ENCODE measurements around the gene RUBCN. TPM values are rescaled to one million over a fixed set of nuclear protein-coding genes. Genes with fewer than 3 reads are reported as not detected.

The RUBCN gene
- total and polyA plus RNA-seq, 2 of the 13 experiments (the other 11 are each of a cell fraction or from before 2014, with no cell fraction given): 5.2 to 8.1 TPM

DNA sequence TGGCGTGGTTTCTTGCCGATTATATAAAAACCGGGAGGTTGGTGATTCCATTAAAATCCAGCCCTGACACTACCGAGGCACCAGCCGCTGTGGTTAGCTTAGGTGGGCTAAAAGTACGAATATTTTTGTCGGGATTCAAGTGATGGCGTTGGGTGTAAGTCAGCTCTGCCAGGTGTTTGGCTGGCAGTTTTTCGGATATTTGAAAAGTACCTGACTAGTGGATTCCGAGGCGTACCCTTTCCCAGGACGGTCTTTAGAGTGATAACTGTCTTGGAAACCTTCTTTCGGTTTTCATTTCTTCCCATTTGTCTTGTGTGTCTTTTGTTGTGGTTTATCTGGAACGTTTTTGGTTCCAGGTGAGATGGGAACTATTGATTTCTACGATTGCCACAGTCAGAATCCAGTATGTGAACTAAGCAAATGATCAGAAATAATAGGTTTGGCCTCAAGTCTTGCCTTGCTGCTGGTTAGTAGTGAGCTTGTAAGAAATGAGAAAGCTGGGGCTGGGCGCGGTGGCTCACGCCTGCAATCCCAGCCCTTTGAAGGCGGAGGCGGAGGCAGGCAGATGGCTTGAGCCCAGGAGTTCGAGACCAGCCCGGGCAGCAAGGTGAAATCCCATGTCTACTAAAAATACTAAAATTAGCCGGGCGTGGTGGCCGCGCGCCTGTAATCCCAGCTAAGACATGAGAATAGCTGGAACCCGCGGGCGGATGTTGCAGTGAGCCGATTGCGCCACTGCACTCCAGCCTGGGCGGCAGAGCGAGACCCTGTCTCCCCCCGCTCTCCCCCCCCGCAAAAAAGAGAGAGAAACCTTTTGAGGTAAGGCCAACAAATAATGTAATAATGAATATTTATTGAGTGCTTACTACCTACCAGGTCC, 14.4 kb upstream of the RUBCN start (continued):
- TF ChIP-seq ZMYM2 (CRISPR knock-in tag; IDR thresholded peaks at IDR 0.05) (no peak), MED13 (CRISPR knock-in tag; IDR thresholded peaks at IDR 0.05) (no peak), REPIN1 (CRISPR knock-in tag; IDR thresholded peaks at IDR 0.05; ENCODE audit: borderline replicate concordance, low read depth) (no peak), TBX3 (IDR thresholded peaks at IDR 0.05; ENCODE audit: borderline replicate concordance) (no peak), HIVEP1 (CRISPR knock-in tag; IDR thresholded peaks at IDR 0.05) (no peak), TSC22D2 (CRISPR knock-in tag; IDR thresholded peaks at IDR 0.05; ENCODE audit: borderline replicate concordance) (no peak), GPBP1L1 (CRISPR knock-in tag; IDR thresholded peaks at IDR 0.05) (no peak), NFKBIZ (CRISPR knock-in tag; IDR thresholded peaks at IDR 0.05) (no peak), BRF2 (CRISPR knock-in tag; IDR thresholded peaks at IDR 0.05) (no peak), ZNF282 (IDR thresholded peaks at IDR 0.05; ENCODE audit: partially characterized antibody) (no peak), RNF219 (CRISPR knock-in tag; IDR thresholded peaks at IDR 0.05) (no peak), ATRX (CRISPR knock-in tag; IDR thresholded peaks at IDR 0.05; ENCODE audit: borderline replicate concordance) (no peak), NFE2 (CRISPR knock-in tag; IDR thresholded peaks at IDR 0.05) (no peak), PRDM15 (CRISPR knock-in tag; IDR thresholded peaks at IDR 0.05) (no peak), DNMT3B (CRISPR knock-in tag; conservative IDR thresholded peaks at IDR 0.05) (no peak), RXRA (CRISPR knock-in tag; IDR thresholded peaks at IDR 0.05) (no peak), TGIF2 (CRISPR knock-in tag; IDR thresholded peaks at IDR 0.05) (0 out of 2 replicates have a peak, but pooled peaks have one; percentile 56), CBFB (CRISPR knock-in tag; IDR thresholded peaks at IDR 0.05) (no peak), SP140L (CRISPR knock-in tag; IDR thresholded peaks at IDR 0.05; ENCODE audit: borderline replicate concordance) (no peak), TMF1 (CRISPR knock-in tag; IDR thresholded peaks at IDR 0.05; ENCODE audit: low read depth) (no peak), ARNT2 (CRISPR knock-in tag; IDR thresholded peaks at IDR 0.05; ENCODE audit: low read depth) (no peak), ZFP36 (IDR thresholded peaks at IDR 0.05; ENCODE audit: borderline replicate concordance, low read depth, low read length, partially characterized antibody) (no peak), ZSCAN9 (CRISPR knock-in tag; IDR thresholded peaks at IDR 0.05; ENCODE audit: borderline replicate concordance) (no peak)
